DOHH2 (cell line): ENCODE results near the gene ANKRD30A.

Experiments
- H3F3A ChIP-seq: fragments of 200-600 bp; sonication (generic), shearing (Covaris generic); 2 replicates; pipeline ENCODE4 v1.6.0; 2016; ENCODE audit warnings: antibody characterized with exemption, mild to moderate bottlenecking; ENCODE audit not compliant: control insufficient read depth, insufficient read depth
- H3K27ac ChIP-seq: fragments of 200-600 bp; sonication (generic); 2 replicates; pipeline ENCODE4 v1.5.1; 2014; ENCODE audit warnings: low read depth, mild to moderate bottlenecking, low read length, moderate library complexity
- H3K27me3 ChIP-seq: fragments of 200-600 bp; sonication (generic); 2 replicates; pipeline ENCODE4 v1.6.1; 2014; ENCODE audit warnings: mild to moderate bottlenecking, low read length, mixed read lengths; ENCODE audit not compliant: control insufficient read depth
- H3K36me3 ChIP-seq: fragments of 200-600 bp; sonication (generic); 2 replicates; pipeline ENCODE4 v1.6.1; 2014; ENCODE audit warnings: mild to moderate bottlenecking, low read length, moderate library complexity, mixed read lengths; ENCODE audit not compliant: control insufficient read depth
- H3K4me1 ChIP-seq: fragments of 200-600 bp; sonication (generic); 2 replicates; pipeline ENCODE4 v1.6.1; 2014; ENCODE audit warnings: mild to moderate bottlenecking, low read length, mixed read lengths; ENCODE audit not compliant: control insufficient read depth
- H3K4me2 ChIP-seq: fragments of 200-600 bp; sonication (generic); 2 replicates; pipeline ENCODE4 v1.6.0; 2014; ENCODE audit warnings: mild to moderate bottlenecking, low read length, moderate library complexity
- H3K4me3 ChIP-seq: fragments of 200-600 bp; sonication (generic); 2 replicates; pipeline ENCODE4 v1.5.1; 2014; ENCODE audit warnings: mild to moderate bottlenecking, low read length, mixed read lengths
- H3K79me2 ChIP-seq: fragments of 200-600 bp; sonication (generic); 2 replicates; pipeline ENCODE4 v1.6.1; 2014; ENCODE audit warnings: mild to moderate bottlenecking, low read length, mixed read lengths; ENCODE audit not compliant: control insufficient read depth
- H3K9me2 ChIP-seq: fragments of 200-600 bp; sonication (generic); replicated peaks from 2 replicates; pipeline ENCODE4 v1.6.1; 2014; ENCODE audit warnings: mild to moderate bottlenecking, low read length, mixed read lengths; ENCODE audit not compliant: control insufficient read depth
- H3K9me3 ChIP-seq: fragments of 200-600 bp; sonication (generic); 2 replicates; pipeline ENCODE4 v1.6.1; 2014; ENCODE audit warnings: antibody characterized with exemption, low read length, mixed read lengths; ENCODE audit not compliant: control insufficient read depth, insufficient read depth
- H4K20me1 ChIP-seq: fragments of 200-600 bp; sonication (generic); 2 replicates; pipeline ENCODE4 v1.6.0; 2014; ENCODE audit warnings: low read depth, mild to moderate bottlenecking, antibody characterized with exemption, low read length, moderate library complexity; ENCODE audit not compliant: control insufficient read depth, insufficient read depth
- EZH2phosphoT487 ChIP-seq: fragments of 200-600 bp; sonication (generic); IDR thresholded peaks from 2 replicates; pipeline ENCODE4 v1.6.1; 2017; ENCODE audit warnings: borderline replicate concordance, mild to moderate bottlenecking, antibody characterized with exemption, low read length, moderate library complexity, mixed read lengths
- TF ChIP-seq, protein P1 (sequence below): fragments of 200-600 bp; sonication (generic); IDR thresholded peaks from one replicate; pipeline ENCODE4 v1.5.1; 2014; ENCODE audit warnings: antibody characterized with exemption, mild to moderate bottlenecking, low read depth, low read length; ENCODE audit not compliant: poor library complexity, severe bottlenecking

The ANKRD30A gene

DNA sequence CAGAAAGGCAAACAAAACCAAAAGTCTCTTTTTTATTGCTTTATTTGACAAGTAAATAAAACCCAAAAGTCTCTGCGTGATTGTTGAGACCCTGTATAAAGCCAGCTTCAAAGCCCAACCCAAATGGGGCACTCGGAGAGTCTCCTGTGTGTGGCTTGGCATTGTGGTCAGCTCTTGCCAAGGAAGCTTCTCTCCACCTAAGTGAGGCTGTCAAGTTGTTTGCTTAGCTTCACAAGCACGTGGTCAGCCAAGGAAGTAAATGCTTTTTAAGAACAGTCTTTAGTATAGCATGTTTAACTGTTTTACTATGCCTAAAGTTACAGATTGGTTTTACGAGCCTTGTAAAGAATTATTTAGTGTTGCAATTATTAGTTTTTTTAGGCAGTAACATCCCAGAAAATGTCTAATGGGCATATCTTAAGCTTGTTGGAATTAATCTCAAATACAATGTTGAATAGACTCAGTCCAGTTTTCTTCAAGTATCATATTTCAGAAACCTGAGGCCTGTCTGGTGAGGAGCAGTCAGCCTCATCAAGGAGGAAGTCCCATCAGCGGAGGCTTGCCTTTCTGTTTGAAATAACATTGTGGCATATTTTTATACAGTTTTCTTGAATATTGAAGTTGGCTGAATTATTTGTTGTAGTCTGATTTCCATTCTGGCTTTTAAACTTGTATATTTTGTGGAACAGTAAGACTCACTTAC is 144.3 kb downstream of the ANKRD30A start:
- no peaks in the 10 kb centered on the region for H3K9me3 ChIP-seq
- TF ChIP-seq EZH2phosphoT487: no peak
- TF ChIP-seq, protein P1, sequence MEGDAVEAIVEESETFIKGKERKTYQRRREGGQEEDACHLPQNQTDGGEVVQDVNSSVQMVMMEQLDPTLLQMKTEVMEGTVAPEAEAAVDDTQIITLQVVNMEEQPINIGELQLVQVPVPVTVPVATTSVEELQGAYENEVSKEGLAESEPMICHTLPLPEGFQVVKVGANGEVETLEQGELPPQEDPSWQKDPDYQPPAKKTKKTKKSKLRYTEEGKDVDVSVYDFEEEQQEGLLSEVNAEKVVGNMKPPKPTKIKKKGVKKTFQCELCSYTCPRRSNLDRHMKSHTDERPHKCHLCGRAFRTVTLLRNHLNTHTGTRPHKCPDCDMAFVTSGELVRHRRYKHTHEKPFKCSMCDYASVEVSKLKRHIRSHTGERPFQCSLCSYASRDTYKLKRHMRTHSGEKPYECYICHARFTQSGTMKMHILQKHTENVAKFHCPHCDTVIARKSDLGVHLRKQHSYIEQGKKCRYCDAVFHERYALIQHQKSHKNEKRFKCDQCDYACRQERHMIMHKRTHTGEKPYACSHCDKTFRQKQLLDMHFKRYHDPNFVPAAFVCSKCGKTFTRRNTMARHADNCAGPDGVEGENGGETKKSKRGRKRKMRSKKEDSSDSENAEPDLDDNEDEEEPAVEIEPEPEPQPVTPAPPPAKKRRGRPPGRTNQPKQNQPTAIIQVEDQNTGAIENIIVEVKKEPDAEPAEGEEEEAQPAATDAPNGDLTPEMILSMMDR: no peak
- no peaks in the 10 kb centered on the region for H3K4me1 ChIP-seq
- no peaks in the 10 kb centered on the region for H3F3A ChIP-seq
- H3K27me3 ChIP-seq: no peaks in the 10 kb centered on the region
- H3K36me3 ChIP-seq: no peaks in the 10 kb centered on the region
- no peaks in the 10 kb centered on the region for H3K9me2 ChIP-seq
- H3K4me2 ChIP-seq: no peak overlapping the region
- H3K79me2 ChIP-seq: no peaks in the 10 kb centered on the region
- no peak overlapping the region for H3K27ac ChIP-seq
- no peak overlapping the region for H3K4me3 ChIP-seq
- H4K20me1 ChIP-seq: no peaks in the 10 kb centered on the region

DNA sequence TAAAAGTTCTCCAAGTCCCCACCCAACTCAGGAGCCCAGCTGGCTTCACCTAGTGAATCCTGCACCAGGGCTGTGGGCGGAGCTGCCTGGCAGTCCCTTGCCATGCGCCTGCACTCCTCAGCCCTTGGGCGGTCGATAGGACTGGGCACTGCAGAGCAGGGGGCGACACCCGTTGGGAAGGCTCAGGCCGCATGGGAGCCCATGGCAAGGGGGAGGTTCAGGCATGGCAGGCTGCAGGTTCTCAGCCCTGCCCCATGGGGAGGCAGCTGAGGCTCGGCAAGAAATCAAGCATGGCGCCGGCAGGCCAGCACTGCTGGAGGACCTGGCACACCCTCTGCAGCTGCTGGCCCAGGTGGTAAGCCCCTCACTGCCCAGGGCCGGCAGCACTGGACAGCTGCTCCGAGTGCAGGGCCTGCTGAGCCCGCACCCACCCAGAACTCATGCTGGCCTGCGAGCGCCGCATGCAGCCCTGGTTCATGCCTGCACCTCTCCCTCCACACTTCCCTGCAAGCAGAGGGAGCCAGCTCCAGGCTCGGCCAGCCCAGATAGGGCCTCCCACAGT is 149.9 kb downstream of the ANKRD30A start:
- Histone ChIP-seq H3K4me2 (no peak overlapping the region), H4K20me1 (no peaks in the 10 kb centered on the region), H3K4me1 (no peaks in the 10 kb centered on the region), H3K79me2 (no peaks in the 10 kb centered on the region), H3K9me2 (no peaks in the 10 kb centered on the region), H3K27me3 (no peaks in the 10 kb centered on the region), H3K4me3 (no peak overlapping the region), H3K9me3 (peaks cover 4% of the 10 kb centered on the region), H3K27ac (no peak overlapping the region), H3K36me3 (no peaks in the 10 kb centered on the region), H3F3A (no peaks in the 10 kb centered on the region)
- TF ChIP-seq, protein P1: no peak
- no peak for TF ChIP-seq EZH2phosphoT487

DNA sequence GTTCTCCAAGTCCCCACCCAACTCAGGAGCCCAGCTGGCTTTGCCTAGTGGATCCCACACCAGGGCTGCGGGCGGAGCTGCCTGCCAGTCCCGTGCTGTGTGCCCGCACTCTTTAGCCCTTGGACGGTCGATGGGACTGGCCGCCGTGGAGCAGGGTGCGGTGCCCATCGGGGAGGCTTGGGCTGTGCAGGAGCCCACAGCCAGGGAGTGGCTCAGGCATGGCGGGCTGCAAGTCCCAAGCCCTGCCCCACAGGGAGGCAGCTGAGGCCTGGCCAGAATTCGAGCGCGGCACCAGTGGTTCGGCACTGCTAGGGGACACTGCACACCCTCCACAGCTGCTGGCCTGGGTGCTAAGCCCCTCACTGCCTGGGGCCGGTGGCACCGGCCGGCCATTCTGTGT is 159.7 kb downstream of the ANKRD30A start:
- H3K9me2 ChIP-seq: no peaks in the 10 kb centered on the region
- H3K27ac ChIP-seq: no peak overlapping the region
- H3K36me3 ChIP-seq: no peaks in the 10 kb centered on the region
- no peaks in the 10 kb centered on the region for H3K4me1 ChIP-seq
- TF ChIP-seq, protein P1: no peak
- TF ChIP-seq EZH2phosphoT487: no peak
- H3K27me3 ChIP-seq: no peaks in the 10 kb centered on the region
- no peaks in the 10 kb centered on the region for H3K79me2 ChIP-seq
- no peaks in the 10 kb centered on the region for H3F3A ChIP-seq
- H4K20me1 ChIP-seq: no peaks in the 10 kb centered on the region
- no peaks in the 10 kb centered on the region for H3K9me3 ChIP-seq
- no peak overlapping the region for H3K4me3 ChIP-seq
- no peak overlapping the region for H3K4me2 ChIP-seq
